Measurements from ENCODE around the gene MUSTN1.

MUSTN1 gene

GRCh38 chr3:52816654-52817053 is 18.2 kb downstream of the MUSTN1 start:
- H4K12ac ChIP-seq (ENCODE audit: low read depth, low read length), result no peak overlapping the region
- H2AK5ac ChIP-seq (ENCODE audit: low read length), result no peak overlapping the region
- no peaks in the 10 kb centered on the region for H3K79me1 ChIP-seq (ENCODE audit: low read length)
- H3K4me2 ChIP-seq (ENCODE audit: low read length), result no peak overlapping the region
- H4K8ac ChIP-seq (ENCODE audit: low read depth, low read length), result no peak overlapping the region
- no peak overlapping the region for H2BK120ac ChIP-seq (ENCODE audit: insufficient read depth, low read length, poor library complexity)
- WGBS (ENCODE audit: extremely low coverage, insufficient coverage, insufficient read length), result no CpG with 5 or more reads among the region's 10 CpGs
- no peak overlapping the region for H3K18ac ChIP-seq (ENCODE audit: low read length)
- no peak overlapping the region for H2AFZ ChIP-seq (ENCODE audit: insufficient read depth, low read length, poor library complexity)
- no peak overlapping the region for H3K27ac ChIP-seq (ENCODE audit: low read depth, low read length)
- H3K4me1 ChIP-seq (ENCODE audit: control insufficient read depth in 1 of 2, insufficient read depth in 2 of 2, low read length in 2 of 2), result no peaks in the 10 kb centered on the region
- no peaks in the 10 kb centered on the region for H3K36me3 ChIP-seq (ENCODE audit: control insufficient read depth in 1 of 2, insufficient read depth in 2 of 2, low read length in 2 of 2)
- no peak overlapping the region for H3K4me3 ChIP-seq (ENCODE audit: low read depth, low read length)
- no peak overlapping the region for H2BK12ac ChIP-seq (ENCODE audit: low read length)
- H3K9me3 ChIP-seq (ENCODE audit: insufficient read depth, low read depth, low read length), result peaks cover 3% of the 10 kb centered on the region
- H3K9ac ChIP-seq (ENCODE audit: low read length), result no peak overlapping the region
- no peaks in the 10 kb centered on the region for H3K79me2 ChIP-seq (ENCODE audit: control insufficient read depth, insufficient read depth, low read length, poor library complexity)
- H3K4ac ChIP-seq (ENCODE audit: low read depth, low read length), result no peak overlapping the region
- H2BK5ac ChIP-seq (ENCODE audit: low read depth, low read length, poor library complexity), result no peak overlapping the region
- H4K91ac ChIP-seq (ENCODE audit: low read depth, low read length), result no peak overlapping the region
- H3K27me3 ChIP-seq (ENCODE audit: insufficient read depth, low read length), result no peaks in the 10 kb centered on the region
- peak; percentile 94 to 96 for DNase-seq
- no peak overlapping the region for H3K23ac ChIP-seq (ENCODE audit: low read length)
- H3K14ac ChIP-seq (ENCODE audit: low read length), result no peak overlapping the region

GRCh38 chr3:52816199-52816598 is 18.6 kb downstream of the MUSTN1 start:
- Histone ChIP-seq H3K36me3 (ENCODE audit: control insufficient read depth in 1 of 2, insufficient read depth in 2 of 2, low read length in 2 of 2) (no peaks in the 10 kb centered on the region), H3K4me3 (ENCODE audit: low read depth, low read length) (no peak overlapping the region), H3K27me3 (ENCODE audit: insufficient read depth, low read length) (no peaks in the 10 kb centered on the region), H3K4ac (ENCODE audit: low read depth, low read length) (no peak overlapping the region), H3K14ac (ENCODE audit: low read length) (no peak overlapping the region), H3K27ac (ENCODE audit: low read depth, low read length) (no peak overlapping the region), H4K12ac (ENCODE audit: low read depth, low read length) (no peak overlapping the region), H2AFZ (ENCODE audit: insufficient read depth, low read length, poor library complexity) (no peak overlapping the region), H3K79me1 (ENCODE audit: low read length) (no peaks in the 10 kb centered on the region), H3K4me1 (ENCODE audit: control insufficient read depth in 1 of 2, insufficient read depth in 2 of 2, low read length in 2 of 2) (no peaks in the 10 kb centered on the region), H2BK12ac (ENCODE audit: low read length) (no peak overlapping the region), H3K9ac (ENCODE audit: low read length) (no peak overlapping the region), H3K9me3 (ENCODE audit: insufficient read depth, low read depth, low read length) (peaks cover 4% of the 10 kb centered on the region), H2BK5ac (ENCODE audit: low read depth, low read length, poor library complexity) (no peak overlapping the region), H4K91ac (ENCODE audit: low read depth, low read length) (no peak overlapping the region), H3K79me2 (ENCODE audit: control insufficient read depth, insufficient read depth, low read length, poor library complexity) (no peaks in the 10 kb centered on the region), H3K23ac (ENCODE audit: low read length) (no peak overlapping the region), H2BK120ac (ENCODE audit: insufficient read depth, low read length, poor library complexity) (no peak overlapping the region), H3K4me2 (ENCODE audit: low read length) (no peak overlapping the region), H2AK5ac (ENCODE audit: low read length) (no peak overlapping the region), H3K18ac (ENCODE audit: low read length) (no peak overlapping the region), H4K8ac (ENCODE audit: low read depth, low read length) (no peak overlapping the region)
- peak in 1 of 2 donors; percentile 41 for DNase-seq
- WGBS (ENCODE audit: extremely low coverage, insufficient coverage, insufficient read length), result no CpG with 5 or more reads among the region's 6 CpGs

- no peaks in the 10 kb centered on the region for H3K36me3 ChIP-seq (ENCODE audit: control insufficient read depth in 1 of 2, insufficient read depth in 2 of 2, low read length in 2 of 2)
- no peak overlapping the region for H2AK5ac ChIP-seq (ENCODE audit: low read length)
- H2BK12ac ChIP-seq (ENCODE audit: low read length), result no peak overlapping the region
- H3K9ac ChIP-seq (ENCODE audit: low read length), result no peak overlapping the region
- H4K91ac ChIP-seq (ENCODE audit: low read depth, low read length), result no peak overlapping the region
- no peak overlapping the region for H2BK5ac ChIP-seq (ENCODE audit: low read depth, low read length, poor library complexity)
- WGBS (ENCODE audit: extremely low coverage, insufficient coverage, insufficient read length), result no CpG with 5 or more reads among the region's 8 CpGs
- no peak overlapping the region for H3K4ac ChIP-seq (ENCODE audit: low read depth, low read length)
- no peak for DNase-seq
- no peak overlapping the region for H2BK120ac ChIP-seq (ENCODE audit: insufficient read depth, low read length, poor library complexity)
- no peaks in the 10 kb centered on the region for H3K79me2 ChIP-seq (ENCODE audit: control insufficient read depth, insufficient read depth, low read length, poor library complexity)
- H4K8ac ChIP-seq (ENCODE audit: low read depth, low read length), result no peak overlapping the region
- H3K9me3 ChIP-seq (ENCODE audit: insufficient read depth, low read depth, low read length), result peaks cover 5% of the 10 kb centered on the region
- H3K79me1 ChIP-seq (ENCODE audit: low read length), result no peaks in the 10 kb centered on the region
- H3K18ac ChIP-seq (ENCODE audit: low read length), result no peak overlapping the region
- H2AFZ ChIP-seq (ENCODE audit: insufficient read depth, low read length, poor library complexity), result no peak overlapping the region
- H3K23ac ChIP-seq (ENCODE audit: low read length), result no peak overlapping the region
- no peak overlapping the region for H3K14ac ChIP-seq (ENCODE audit: low read length)
- no peaks in the 10 kb centered on the region for H3K27me3 ChIP-seq (ENCODE audit: insufficient read depth, low read length)
- no peak overlapping the region for H3K27ac ChIP-seq (ENCODE audit: low read depth, low read length)
- no peaks in the 10 kb centered on the region for H3K4me1 ChIP-seq (ENCODE audit: control insufficient read depth in 1 of 2, insufficient read depth in 2 of 2, low read length in 2 of 2)
- H3K4me3 ChIP-seq (ENCODE audit: low read depth, low read length), result no peak overlapping the region
- H4K12ac ChIP-seq (ENCODE audit: low read depth, low read length), result no peak overlapping the region
- no peak overlapping the region for H3K4me2 ChIP-seq (ENCODE audit: low read length)
Observed at GRCh38 chr3:52813810-52814209, 21.0 kb downstream of the MUSTN1 start.

GRCh38 chr3:52811452-52812011 is 23.3 kb downstream of the MUSTN1 start:
- H3K4ac ChIP-seq (ENCODE audit: low read depth, low read length), result no peak overlapping the region
- no peak overlapping the region for H3K23ac ChIP-seq (ENCODE audit: low read length)
- no peak overlapping the region for H3K9ac ChIP-seq (ENCODE audit: low read length)
- no peaks in the 10 kb centered on the region for H3K79me2 ChIP-seq (ENCODE audit: control insufficient read depth, insufficient read depth, low read length, poor library complexity)
- no peaks in the 10 kb centered on the region for H3K27me3 ChIP-seq (ENCODE audit: insufficient read depth, low read length)
- peaks cover 6% of the 10 kb centered on the region for H3K9me3 ChIP-seq (ENCODE audit: insufficient read depth, low read depth, low read length)
- H3K36me3 ChIP-seq (ENCODE audit: control insufficient read depth in 1 of 2, insufficient read depth in 2 of 2, low read length in 2 of 2), result no peaks in the 10 kb centered on the region
- H3K4me2 ChIP-seq (ENCODE audit: low read length), result no peak overlapping the region
- H3K18ac ChIP-seq (ENCODE audit: low read length), result no peak overlapping the region
- H3K14ac ChIP-seq (ENCODE audit: low read length), result no peak overlapping the region
- no peaks in the 10 kb centered on the region for H3K4me1 ChIP-seq (ENCODE audit: control insufficient read depth in 1 of 2, insufficient read depth in 2 of 2, low read length in 2 of 2)
- H4K12ac ChIP-seq (ENCODE audit: low read depth, low read length), result no peak overlapping the region
- DNase-seq, result no peak
- H2BK5ac ChIP-seq (ENCODE audit: low read depth, low read length, poor library complexity), result no peak overlapping the region
- H2AFZ ChIP-seq (ENCODE audit: insufficient read depth, low read length, poor library complexity), result no peak overlapping the region
- no peak overlapping the region for H3K4me3 ChIP-seq (ENCODE audit: low read depth, low read length)
- no CpG with 5 or more reads among the region's 7 CpGs for WGBS (ENCODE audit: extremely low coverage, insufficient coverage, insufficient read length)
- H4K91ac ChIP-seq (ENCODE audit: low read depth, low read length), result no peak overlapping the region
- H2AK5ac ChIP-seq (ENCODE audit: low read length), result no peak overlapping the region
- no peak overlapping the region for H4K8ac ChIP-seq (ENCODE audit: low read depth, low read length)
- H3K79me1 ChIP-seq (ENCODE audit: low read length), result no peaks in the 10 kb centered on the region
- no peak overlapping the region for H2BK120ac ChIP-seq (ENCODE audit: insufficient read depth, low read length, poor library complexity)
- no peak overlapping the region for H2BK12ac ChIP-seq (ENCODE audit: low read length)
- H3K27ac ChIP-seq (ENCODE audit: low read depth, low read length), result no peak overlapping the region
